GM18873 (cell line): ENCODE results near the gene CSF1.
"Not testable (repeated sequence)": the region's sequence is repeated elsewhere in the genome, so short reads cannot be mapped to it uniquely, and the experiment has no call there.

Experiments
- ATAC-seq: cut with Tn5 transposase; IDR thresholded peaks from one replicate; pipeline ENCODE4 v1.9.1; 2021; ENCODE audit warnings: mild to moderate bottlenecking, moderate library complexity, moderate number of reproducible peaks; ENCODE audit not compliant: unreplicated experiment, low FRiP score

The CSF1 gene

GRCh38 chr1:109910123-109910962, at the start of gene CSF1:
TSS of gene CSF1 (plus strand) at chr1:109910849. CDS start at chr1:109911024, 175 bp downstream.
- ATAC-seq, result no peak

DNA sequence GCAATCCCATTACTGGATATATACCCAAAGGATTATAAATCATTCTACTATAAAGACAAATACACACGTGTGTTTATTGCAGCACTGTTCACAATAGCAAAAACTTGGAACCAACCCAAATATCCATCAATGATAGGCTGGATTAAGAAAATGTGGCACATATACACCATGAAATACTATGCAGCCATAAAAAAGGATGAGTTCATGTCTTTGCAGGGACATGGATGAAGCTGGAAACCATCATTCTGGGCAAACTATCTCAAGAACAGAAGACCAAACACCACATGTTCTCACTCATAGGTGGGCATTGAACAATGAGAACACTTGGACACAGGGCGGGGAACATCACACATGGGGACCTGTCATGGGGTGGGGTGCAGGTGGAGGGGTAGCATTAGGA, 49.0 kb upstream of the CSF1 start:
- not testable (repeated sequence) for ATAC-seq

- ATAC-seq, result no peak
Observed at GRCh38 chr1:109863667-109864046, 47.0 kb upstream of the CSF1 start.

DNA sequence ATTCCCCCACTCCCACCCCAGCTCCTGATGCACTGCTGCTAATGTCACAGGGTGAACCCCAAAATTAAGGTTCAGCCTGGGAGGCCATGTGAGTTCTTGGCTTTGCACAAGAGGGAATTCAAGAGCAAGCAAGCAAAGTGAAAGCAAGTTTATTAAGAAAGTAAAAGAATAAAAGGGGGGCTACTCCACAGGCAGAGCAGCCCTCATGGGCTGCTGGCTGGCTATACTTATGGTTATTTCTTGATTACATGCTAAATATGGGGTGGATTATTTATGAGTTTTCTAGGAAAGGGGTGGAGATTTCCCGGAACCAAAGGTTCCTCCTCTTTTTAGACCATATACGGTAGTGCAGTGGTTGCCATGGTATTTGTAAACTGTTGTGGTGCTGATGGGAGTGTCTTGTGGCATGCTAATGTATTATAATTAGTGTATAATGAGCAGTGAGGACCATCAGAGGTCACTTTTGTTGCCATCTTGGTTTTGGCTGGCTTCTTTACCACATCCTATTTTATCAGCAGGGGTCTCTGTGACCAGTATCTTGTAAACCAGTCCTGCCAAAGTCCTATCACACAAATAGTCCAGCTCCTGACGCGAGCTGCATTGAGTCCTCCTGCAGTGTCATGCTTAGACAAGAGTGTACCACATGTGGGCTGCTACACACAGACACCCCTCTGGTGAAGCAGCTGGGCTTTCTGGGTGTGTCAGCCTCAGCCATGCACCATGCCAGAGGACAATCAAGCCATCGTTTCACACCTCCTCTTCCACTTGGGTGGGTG, 46.4 kb upstream of the CSF1 start:
- ATAC-seq, result no peak

DNA sequence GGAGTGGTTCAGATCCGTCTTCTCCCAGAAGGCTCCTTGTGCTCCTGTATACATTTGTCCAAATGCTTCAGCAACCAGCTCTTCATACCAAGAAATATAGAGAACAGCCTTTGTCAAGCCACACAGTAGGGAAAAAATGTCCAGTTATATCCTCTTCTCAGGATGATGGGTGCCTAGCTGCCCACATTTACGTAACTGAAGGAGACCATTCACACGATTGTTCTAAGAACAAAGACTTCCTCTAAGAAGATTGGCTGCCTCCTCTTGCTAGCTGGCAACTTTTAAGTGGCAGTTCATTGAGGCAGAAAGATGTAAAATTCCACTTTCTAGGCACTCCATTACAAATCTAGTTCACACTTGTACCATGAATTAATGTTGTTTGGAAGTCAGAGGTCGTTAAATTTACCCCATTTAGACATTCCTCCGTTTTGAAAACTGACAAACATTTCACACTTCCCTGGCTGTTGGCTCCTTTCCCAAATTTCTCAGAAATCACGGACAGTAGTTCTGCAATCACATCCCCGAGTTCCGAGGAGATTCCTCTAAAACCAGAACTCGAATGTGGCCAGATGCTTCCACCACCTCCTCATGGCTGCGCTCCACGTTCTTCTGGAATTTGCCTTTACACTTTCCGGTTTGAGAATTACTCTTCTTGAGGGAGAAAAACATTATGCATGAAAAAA, 45.6 kb upstream of the CSF1 start:
- no peak for ATAC-seq

DNA sequence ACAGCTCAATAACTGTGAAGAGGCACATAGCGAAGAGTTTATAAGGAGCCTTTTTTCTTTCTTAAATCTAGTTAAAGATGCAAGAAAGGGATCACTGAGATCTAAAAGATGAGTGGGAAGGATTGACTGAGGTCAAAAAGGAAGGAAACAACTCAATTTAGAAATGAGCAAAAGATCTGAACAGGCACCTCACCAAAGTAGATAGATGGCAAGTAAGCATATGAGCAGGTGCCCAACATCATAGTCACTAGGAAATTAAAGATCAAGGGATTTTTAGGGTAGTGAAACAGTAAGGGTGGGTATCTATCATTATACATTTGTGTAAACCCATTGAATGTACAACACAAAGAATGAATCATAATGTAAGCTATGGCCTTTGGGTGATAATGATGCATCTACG, 44.6 kb upstream of the CSF1 start:
- ATAC-seq, result no peak

DNA sequence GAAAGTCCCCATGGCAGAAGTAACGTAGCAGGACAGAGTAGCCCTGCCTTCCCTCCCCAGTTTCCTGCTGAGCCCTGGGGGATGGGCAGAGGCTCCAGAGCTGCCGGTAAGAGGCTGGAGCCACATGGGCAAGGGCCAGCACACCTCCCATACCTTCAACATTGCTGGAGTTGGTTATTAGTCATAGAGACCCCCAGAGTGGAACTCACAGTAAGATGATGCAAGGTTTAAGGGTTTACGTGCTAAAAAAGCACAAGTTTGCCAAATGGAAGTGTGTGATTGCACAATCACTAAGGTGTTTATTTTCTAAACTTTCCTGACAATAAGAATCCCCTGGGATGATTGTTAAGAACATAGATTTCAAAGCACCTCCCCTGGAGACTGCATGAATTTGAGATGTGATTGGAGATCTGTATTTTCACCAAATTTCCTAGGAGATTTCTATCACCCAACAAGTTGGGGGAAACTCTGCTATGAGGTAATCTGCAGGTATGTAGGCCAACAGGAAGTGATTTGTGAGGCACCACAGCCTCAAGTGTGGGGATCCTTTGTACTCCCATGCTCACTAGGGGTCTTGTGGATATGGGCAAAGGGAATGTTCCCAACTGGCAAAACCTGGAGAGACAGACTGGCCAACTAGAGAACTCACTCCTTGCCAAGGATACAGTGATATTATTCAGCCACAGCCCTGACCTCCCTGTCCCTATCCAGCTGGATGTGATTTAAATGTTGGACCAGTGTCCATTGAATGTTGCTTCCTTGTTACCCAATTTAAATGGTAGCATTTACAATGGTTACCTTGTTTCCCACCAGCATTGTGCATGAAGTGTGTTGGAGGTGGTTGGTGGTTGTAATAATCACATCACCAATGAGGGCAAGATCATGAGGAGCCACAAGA, 37.1 kb upstream of the CSF1 start:
- ATAC-seq, result no peak

DNA sequence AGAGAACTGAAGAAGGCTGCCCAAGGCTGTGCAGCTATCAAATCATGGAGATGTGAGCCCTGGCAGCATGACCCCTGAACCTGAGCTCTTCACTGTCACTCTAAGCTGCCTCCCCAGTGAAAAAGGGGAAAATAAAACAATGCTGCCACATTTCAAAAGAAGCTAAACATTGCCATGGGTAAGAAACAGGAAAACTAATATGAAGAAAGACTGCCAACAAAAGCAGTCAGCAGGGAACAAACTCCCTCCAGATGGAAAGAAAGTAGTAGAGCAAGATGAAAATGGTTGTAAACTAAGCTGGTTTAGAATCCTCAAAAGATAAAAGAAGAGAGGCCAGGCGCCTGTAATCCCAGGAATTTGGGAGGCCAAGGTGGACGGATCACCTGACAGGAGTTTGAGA, 36.2 kb upstream of the CSF1 start:
- ATAC-seq, result no peak

- ATAC-seq, result no peak
Observed at GRCh38 chr1:109875874-109876273, 34.8 kb upstream of the CSF1 start.

GRCh38 chr1:109876617-109877316, 33.9 kb upstream of the CSF1 start:
- no peak for ATAC-seq

DNA sequence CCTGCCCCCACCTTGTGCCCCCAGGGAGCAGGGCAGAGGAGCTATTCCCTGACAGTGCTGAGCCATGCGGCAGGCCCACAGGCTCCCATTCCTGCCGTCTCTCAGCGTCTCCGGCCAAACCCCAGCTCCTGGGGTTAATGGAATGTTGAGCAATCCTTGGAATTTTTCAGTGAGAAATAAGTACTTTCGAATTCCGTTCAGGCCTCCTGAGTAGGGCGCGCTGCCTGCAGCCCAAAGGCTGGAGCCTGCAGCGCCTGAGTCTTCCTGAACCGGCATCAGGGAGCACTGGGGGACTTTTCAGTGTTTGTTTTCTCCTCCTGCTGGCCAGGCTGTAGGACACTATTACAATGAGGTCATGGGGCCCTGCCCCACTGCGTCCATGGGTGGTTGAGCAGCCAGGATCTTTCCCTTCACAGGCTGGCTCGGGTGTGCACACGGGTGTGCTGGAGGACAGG, 33.3 kb upstream of the CSF1 start:
- ATAC-seq, result no peak

GRCh38 chr1:109877776-109878175, 32.9 kb upstream of the CSF1 start:
- ATAC-seq, result no peak

DNA sequence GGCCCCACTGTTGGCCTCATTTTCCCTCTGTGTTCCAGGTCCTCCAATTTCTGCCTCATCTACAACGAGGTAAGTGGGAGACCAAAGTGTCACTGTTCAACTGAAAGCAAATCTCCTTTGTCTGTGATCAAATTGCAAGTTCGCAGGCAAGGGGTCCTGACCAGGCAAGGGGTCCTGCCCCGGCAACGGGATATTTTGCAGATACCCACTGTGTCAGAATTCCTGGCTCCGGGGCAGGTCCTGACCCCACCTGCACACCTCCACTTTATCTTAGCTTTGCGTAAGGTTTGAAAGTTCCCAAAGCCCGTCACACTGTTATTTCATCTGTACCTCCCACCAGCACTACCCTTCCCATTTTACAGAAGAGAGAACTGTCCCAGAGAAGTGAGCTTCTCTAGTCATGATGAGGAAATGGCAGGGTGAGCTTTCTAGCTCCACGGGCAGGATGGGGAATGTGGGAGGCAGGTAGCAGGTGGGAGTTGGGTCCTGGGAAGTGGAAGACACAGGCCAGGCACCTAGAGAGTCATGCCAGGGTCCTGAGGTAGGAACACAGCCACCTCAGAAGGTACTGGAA, 32.0 kb upstream of the CSF1 start:
- no peak for ATAC-seq

GRCh38 chr1:109879371-109879770, 31.3 kb upstream of the CSF1 start:
- not testable (repeated sequence) for ATAC-seq

- no peak for ATAC-seq
Observed at GRCh38 chr1:109879881-109880525, 30.6 kb upstream of the CSF1 start.

DNA sequence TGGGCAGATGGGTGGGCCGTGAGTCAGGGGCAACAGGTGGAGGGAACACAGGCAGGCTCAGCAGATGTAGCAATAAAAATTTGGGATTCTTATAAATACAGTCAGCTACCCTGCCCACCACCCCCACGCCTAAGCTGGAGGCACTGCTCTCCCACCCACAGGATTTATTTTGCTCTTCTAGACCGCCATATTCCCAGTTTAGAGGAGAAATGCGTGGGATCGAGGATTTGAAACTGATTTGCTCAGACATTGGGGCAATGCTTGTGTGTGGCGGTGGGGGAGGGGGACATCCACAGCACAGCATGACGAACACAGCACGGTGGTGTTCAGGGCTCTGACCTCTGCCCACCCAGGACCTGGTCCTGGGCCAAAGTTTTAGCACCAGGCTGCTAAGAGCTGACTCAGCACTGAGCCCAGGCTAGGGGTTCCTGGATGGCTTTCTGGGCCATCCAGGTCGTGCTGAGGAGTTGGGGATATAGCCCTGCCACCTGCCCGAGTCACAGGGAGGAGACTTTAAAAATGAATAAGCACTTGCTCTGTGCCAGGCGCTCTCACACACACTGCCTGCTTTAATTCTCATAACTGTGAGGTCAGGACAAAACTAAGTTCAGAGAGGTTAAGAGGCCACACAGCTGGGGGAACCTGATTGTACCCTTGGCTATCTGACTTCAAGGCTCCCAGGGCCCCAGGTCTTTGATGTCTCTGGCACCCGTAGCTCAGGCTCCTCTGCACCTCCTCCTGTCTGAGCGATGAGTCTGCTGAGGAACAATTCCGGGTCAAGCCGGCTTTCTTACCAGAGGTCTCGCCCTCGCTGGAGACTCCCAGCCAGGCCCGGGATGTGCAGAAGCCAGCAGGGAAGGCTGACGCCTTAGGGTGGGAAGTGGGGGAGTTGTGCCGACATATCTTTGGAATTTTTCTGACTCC, 29.4 kb upstream of the CSF1 start:
- no peak for ATAC-seq

GRCh38 chr1:109881906-109882287, 28.8 kb upstream of the CSF1 start:
- ATAC-seq, result no peak
